Prostate gland (tissue), 2 donors: Measurements from ENCODE around the gene HGFAC. TPM values are rescaled to one million over a fixed set of nuclear protein-coding genes. Genes with fewer than 3 reads are reported as not detected.

ENCODE experiments used
- DNase-seq: peaks from one replicate; pipeline ENCODE4 v3.0.0-alpha.2; 2019; ENCODE audit warnings: low spot score
- H3K27ac ChIP-seq, 2 donors: fragments of 200-600 bp; sonication (generic); 2 replicates each; pipeline ENCODE4 v1.5.1; 2017 to 2019
- H3K27me3 ChIP-seq: fragments of 200-600 bp; sonication (generic); replicated peaks from 2 replicates; pipeline ENCODE4 v1.5.1; 2019; ENCODE audit not compliant: insufficient read depth
- H3K36me3 ChIP-seq, 2 donors: fragments of 200-600 bp; sonication (generic); 1 replicate in 1 of 2; 2 replicates in 1 of 2; pipeline versions ENCODE4 v1.5.1 to v1.8.1; 2017 to 2019
- H3K4me1 ChIP-seq: fragments of 200-600 bp; sonication (generic); replicated peaks from 2 replicates; pipeline ENCODE4 v1.5.1; 2019
- H3K4me3 ChIP-seq, 2 donors: fragments of 200-600 bp; sonication (generic); 2 replicates each; pipeline ENCODE4 v1.5.1; 2017 to 2019
- H3K9me3 ChIP-seq: fragments of 200-600 bp; sonication (generic); 2 replicates; pipeline ENCODE4 v1.5.1; 2017
- POLR2A ChIP-seq: fragments of 450-650 bp; IDR thresholded peaks from one replicate; pipeline ENCODE4 v1.6.1; 2016; ENCODE audit warnings: antibody characterized with exemption, mild to moderate bottlenecking
- POLR2AphosphoS5 ChIP-seq: sonication (generic); formaldehyde crosslinking; IDR thresholded peaks from one replicate; pipeline ENCODE4 v1.6.1; 2017; ENCODE audit warnings: antibody characterized with exemption
- WGBS: methylation state at CpG from one replicate; pipeline ENCODE4 v1.1.5; 2018; 5-methylcytosine and 5-hydroxymethylcytosine counted together
- intact Hi-C: fragments of 100-400 bp; cut with DNase I; formaldehyde crosslinking; loops from one replicate; pipeline ENCODE4 v1.14.2; 2022
- total RNA-seq, 2 donors: library from RNA; depleted of rRNA; stranded (reverse); fragments of >200 nt; gene quantifications; one replicate each; pipeline ENCODE4 v1.1.0, GENCODE V29; 2016
- TF ChIP-seq, protein P1 (sequence below), 4 experiments: fragments of 200-600 bp in 2 of 4; fragments of 450-650 bp in 2 of 4; sonication (generic) in 2 of 4; IDR thresholded peaks; 1 replicate in 3 of 4; 2 replicates in 1 of 4; pipeline ENCODE4 v1.5.1; 2016 to 2019; ENCODE audit warnings: antibody characterized with exemption in 4 of 4, mild to moderate bottlenecking in 2 of 4, moderate library complexity in 2 of 4

Gene HGFAC
- total RNA-seq: 1 to 10 TPM in 1 of 2 donors, under 1 TPM in 1; 0.27 to 1.9 TPM

DNA sequence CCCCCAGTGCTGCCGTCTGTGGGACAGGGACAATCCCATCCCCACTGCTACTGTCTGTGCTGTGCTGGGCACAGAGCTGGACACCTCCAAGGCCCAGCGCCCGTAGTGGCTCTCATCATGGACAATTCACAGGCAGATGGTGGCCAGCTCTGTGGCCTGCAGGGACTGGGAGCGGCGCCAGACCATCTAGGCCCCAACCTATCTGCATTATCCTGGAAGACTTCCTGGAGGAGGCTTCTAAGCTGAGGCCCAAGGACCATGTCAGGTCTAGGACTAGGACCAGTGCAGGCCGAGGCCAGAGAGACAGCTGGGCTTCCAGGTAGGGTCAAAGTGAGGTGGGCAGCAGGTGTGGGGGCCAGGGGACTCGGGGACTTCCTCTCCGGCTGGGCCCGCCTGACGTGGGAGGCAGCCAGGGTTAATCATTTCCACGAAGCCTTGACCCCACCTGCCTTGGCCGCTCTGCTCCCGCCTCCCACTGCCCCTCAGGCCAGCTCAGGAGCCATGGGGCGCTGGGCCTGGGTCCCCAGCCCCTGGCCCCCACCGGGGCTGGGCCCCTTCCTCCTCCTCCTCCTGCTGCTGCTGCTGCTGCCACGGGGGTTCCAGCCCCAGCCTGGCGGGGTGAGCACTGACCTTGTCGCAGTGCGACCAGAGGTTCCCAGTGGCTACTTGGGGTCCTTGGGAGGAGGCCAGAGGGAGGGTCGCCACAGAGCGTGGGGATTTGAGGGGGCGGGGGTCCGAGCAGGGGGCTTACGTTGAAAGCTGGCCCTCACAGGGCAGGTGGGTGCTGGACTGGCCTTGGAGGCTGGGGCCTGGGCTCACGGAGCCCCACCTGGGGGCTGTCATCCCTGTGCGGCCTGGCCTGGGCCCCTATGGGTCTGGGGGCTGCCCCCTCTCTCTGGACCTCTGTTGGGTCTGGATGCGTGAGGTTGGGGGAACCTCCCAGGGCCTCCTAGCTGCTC lies at the start of gene HGFAC:
Gene HGFAC, plus strand, starts transcription at position 468 of the 959 bp plus-strand sequence. Its CDS starts 34 bp downstream, at position 502.
- intact Hi-C loops: loop anchor here (5.0 kb wide), 1 partner anchor 334 kb away; no protein-coding TSS in a partner anchor
- 91% methylated on average over 25 of the region's 27 CpGs for WGBS
- Histone ChIP-seq H3K36me3 (no peaks in the 10 kb centered on the region), H3K4me1 (no peaks in the 10 kb centered on the region), H3K9me3 (no peaks in the 10 kb centered on the region), H3K4me3 (no peak within 1 kb of the TSS), H3K27ac (no peak within 1 kb of the TSS), H3K27me3 (no peaks in the 10 kb centered on the region)
- TF ChIP-seq, protein P1, sequence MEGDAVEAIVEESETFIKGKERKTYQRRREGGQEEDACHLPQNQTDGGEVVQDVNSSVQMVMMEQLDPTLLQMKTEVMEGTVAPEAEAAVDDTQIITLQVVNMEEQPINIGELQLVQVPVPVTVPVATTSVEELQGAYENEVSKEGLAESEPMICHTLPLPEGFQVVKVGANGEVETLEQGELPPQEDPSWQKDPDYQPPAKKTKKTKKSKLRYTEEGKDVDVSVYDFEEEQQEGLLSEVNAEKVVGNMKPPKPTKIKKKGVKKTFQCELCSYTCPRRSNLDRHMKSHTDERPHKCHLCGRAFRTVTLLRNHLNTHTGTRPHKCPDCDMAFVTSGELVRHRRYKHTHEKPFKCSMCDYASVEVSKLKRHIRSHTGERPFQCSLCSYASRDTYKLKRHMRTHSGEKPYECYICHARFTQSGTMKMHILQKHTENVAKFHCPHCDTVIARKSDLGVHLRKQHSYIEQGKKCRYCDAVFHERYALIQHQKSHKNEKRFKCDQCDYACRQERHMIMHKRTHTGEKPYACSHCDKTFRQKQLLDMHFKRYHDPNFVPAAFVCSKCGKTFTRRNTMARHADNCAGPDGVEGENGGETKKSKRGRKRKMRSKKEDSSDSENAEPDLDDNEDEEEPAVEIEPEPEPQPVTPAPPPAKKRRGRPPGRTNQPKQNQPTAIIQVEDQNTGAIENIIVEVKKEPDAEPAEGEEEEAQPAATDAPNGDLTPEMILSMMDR (IDR thresholded peaks at IDR 0.05): no peak
- TF ChIP-seq POLR2AphosphoS5: no peak
- no peak for TF ChIP-seq POLR2A
- DNase-seq: no peak

GRCh38 chr4:3392321-3392720 lies 49.4 kb upstream of the HGFAC start:
- Histone ChIP-seq H3K9me3 (no peaks in the 10 kb centered on the region), H3K36me3 (no peaks in the 10 kb centered on the region), H3K4me3 (no peak overlapping the region), H3K27ac (no peak overlapping the region), H3K4me1 (peaks cover 13% of the 10 kb centered on the region), H3K27me3 (no peaks in the 10 kb centered on the region)
- TF ChIP-seq, protein P1 (IDR thresholded peaks at IDR 0.05): no peak
- TF ChIP-seq POLR2AphosphoS5 (no peak), POLR2A (no peak)
- 67% methylated on average over 4 of the region's 4 CpGs for WGBS
- no peak for DNase-seq
- intact Hi-C loops: no loop called here

DNA sequence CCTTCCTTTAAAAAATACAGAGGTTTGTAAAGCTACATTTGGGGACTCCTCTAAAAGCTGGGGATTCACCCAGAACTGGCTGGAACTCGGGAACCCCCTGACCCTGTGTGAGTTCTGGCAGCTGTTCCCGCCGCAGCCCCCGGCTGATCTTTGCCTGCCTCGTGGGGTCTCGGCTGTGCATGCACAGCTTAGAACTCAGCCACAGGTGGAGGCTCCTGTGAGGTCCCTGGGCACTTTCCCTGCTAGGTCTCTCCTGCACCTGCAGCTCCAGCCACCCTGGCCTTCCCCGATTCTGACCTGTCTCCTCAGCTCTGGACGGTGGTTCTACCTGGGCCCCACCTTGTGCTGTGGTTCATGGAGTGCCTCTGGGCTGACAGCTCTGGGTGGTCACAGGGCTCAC lies 48.6 kb upstream of the HGFAC start:
- H3K4me1 ChIP-seq: peaks cover 12% of the 10 kb centered on the region
- no peak overlapping the region for H3K4me3 ChIP-seq
- DNase-seq: no peak
- no peak overlapping the region for H3K27ac ChIP-seq
- H3K27me3 ChIP-seq: no peaks in the 10 kb centered on the region
- no peaks in the 10 kb centered on the region for H3K9me3 ChIP-seq
- 80% methylated on average over 8 of the region's 8 CpGs for WGBS
- no peaks in the 10 kb centered on the region for H3K36me3 ChIP-seq
- TF ChIP-seq POLR2A (no peak), POLR2AphosphoS5 (no peak)
- TF ChIP-seq, protein P1 (IDR thresholded peaks at IDR 0.05): no peak
- intact Hi-C loops: no loop called here

DNA sequence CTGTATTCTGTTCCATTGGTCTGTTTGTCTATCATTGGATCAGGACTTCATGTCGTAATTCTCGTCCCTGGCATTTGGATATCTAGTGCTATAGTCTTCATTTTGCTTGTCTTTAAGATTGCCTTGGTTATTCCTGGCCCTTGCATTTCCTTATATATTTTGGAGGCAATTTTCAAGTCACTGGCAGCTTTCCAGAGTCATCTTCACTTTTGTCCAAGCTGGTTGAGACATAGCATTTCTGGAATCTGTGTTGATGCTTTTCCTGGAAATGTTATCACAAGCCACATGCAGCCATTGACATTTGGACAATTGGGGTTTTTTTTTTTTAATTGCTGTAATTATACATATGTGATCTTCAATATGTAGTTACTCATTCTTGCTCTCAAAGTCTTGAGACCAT lies 45.2 kb upstream of the HGFAC start:
- no peak overlapping the region for H3K4me3 ChIP-seq
- H3K27me3 ChIP-seq: no peaks in the 10 kb centered on the region
- intact Hi-C loops: no loop called here
- WGBS: 46% methylated on average over 2 of the region's 2 CpGs
- TF ChIP-seq POLR2A: no peak
- no peak for TF ChIP-seq POLR2AphosphoS5
- TF ChIP-seq, protein P1 (IDR thresholded peaks at IDR 0.05): no peak
- no peaks in the 10 kb centered on the region for H3K4me1 ChIP-seq
- no peak for DNase-seq
- H3K27ac ChIP-seq: no peak overlapping the region
- no peaks in the 10 kb centered on the region for H3K9me3 ChIP-seq
- H3K36me3 ChIP-seq: no peaks in the 10 kb centered on the region

DNA sequence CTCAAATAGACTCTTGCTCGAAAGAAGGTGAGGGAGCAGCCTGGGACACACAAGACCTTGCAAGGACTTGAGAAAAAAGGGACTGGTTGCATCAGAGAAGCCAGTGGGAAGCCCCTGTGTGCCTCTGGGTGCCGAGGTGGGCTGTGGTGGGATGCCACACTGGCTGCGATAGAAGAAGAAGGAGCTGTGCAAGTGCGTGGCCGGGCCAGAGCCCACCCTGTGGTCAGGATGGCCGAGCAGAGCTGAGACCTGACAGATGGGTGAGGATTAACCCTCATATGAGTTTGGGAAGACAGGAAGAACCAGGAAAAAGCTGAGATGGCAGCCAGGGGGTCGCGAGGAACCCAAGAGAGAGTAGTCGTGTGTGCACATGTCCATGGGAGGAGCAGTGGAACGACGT lies 44.6 kb upstream of the HGFAC start:
- no peaks in the 10 kb centered on the region for H3K9me3 ChIP-seq
- WGBS: 95% methylated on average over 11 of the region's 11 CpGs
- TF ChIP-seq, protein P1 (IDR thresholded peaks at IDR 0.05): no peak
- TF ChIP-seq POLR2AphosphoS5: no peak
- TF ChIP-seq POLR2A: no peak
- H3K4me3 ChIP-seq: no peak overlapping the region
- no peak for DNase-seq
- no peaks in the 10 kb centered on the region for H3K4me1 ChIP-seq
- intact Hi-C loops: no loop called here
- H3K27ac ChIP-seq: no peak overlapping the region
- H3K36me3 ChIP-seq: no peaks in the 10 kb centered on the region
- no peaks in the 10 kb centered on the region for H3K27me3 ChIP-seq
